T-cell (primary cell): ENCODE measurements around the gene SLC25A42. TPM values are rescaled to one million over a fixed set of nuclear protein-coding genes. Genes with fewer than 3 reads are reported as not detected.
"Not testable (repeated sequence)": the region's sequence is repeated elsewhere in the genome, so short reads cannot be mapped to it uniquely, and the experiment has no call there.

Experiments used
- ATAC-seq, 4 experiments: fragments of 200-7000 bp in 3 of 4; fragments of 150-1000 bp in 1 of 4; cut with Tn5 transposase; replicated peaks in 1 of 4; 1 replicate in 3 of 4; 2 replicates in 1 of 4; pipeline ENCODE4 v1.10.0; 2021; ENCODE audit warnings: moderate library complexity in 3 of 4, mild to moderate bottlenecking in 2 of 4, moderate number of reproducible peaks in 1 of 4
- CTCF ChIA-PET, 2 donors: fragments of 300-600 bp; sonication (Branson Sonifier 250); formaldehyde crosslinking; loops; one replicate each; lab custom pipeline; 2022; ENCODE audit warnings: antibody characterized with exemption in 2 of 2; lab: Charles Lee
- POLR2A ChIA-PET, 2 donors: fragments of 300-600 bp; sonication (Branson Sonifier 250); formaldehyde crosslinking; loops; one replicate each; lab custom pipeline; 2022; ENCODE audit warnings: antibody characterized with exemption in 2 of 2; lab: Charles Lee
- DNase-seq, 35 experiments: peaks; one replicate each; pipeline versions ENCODE4 v3.0.0 to v3.0.0-alpha.2; 2013 to 2023
- H3K27ac ChIP-seq: one replicate; pipeline ENCODE4 v1.5.1; 2013; ENCODE audit warnings: low read length
- H3K27me3 ChIP-seq, 2 experiments: replicated peaks in 1 of 2; 1 replicate in 1 of 2; 2 replicates in 1 of 2; pipeline versions ENCODE4 v1.6.1 to v1.7.0; 2013; ENCODE audit warnings: low read length in 1 of 2, mixed read lengths in 1 of 2; ENCODE audit not compliant: control insufficient read depth in 2 of 2, insufficient read depth in 2 of 2; ENCODE audit errors: extremely low read depth in 1 of 2
- H3K36me3 ChIP-seq, 2 donors: 1 replicate in 1 of 2; 2 replicates in 1 of 2; pipeline versions ENCODE4 v1.6.1 to v1.7.0; 2013; ENCODE audit warnings: low read length in 1 of 2; ENCODE audit not compliant: control insufficient read depth in 2 of 2, insufficient read depth in 1 of 2; ENCODE audit errors: extremely low read depth in 1 of 2
- H3K4me1 ChIP-seq, 2 experiments: 1 replicate in 1 of 2; 2 replicates in 1 of 2; pipeline versions ENCODE4 v1.6.1 to v1.7.0; 2013; ENCODE audit warnings: low read length in 2 of 2, mixed read lengths in 1 of 2; ENCODE audit not compliant: insufficient read depth in 2 of 2, control insufficient read depth in 1 of 2; ENCODE audit errors: extremely low read depth in 1 of 2
- H3K4me3 ChIP-seq, 2 donors: 1 replicate in 1 of 2; 2 replicates in 1 of 2; pipeline versions ENCODE4 v1.5.1 to v1.7.0; 2013; ENCODE audit warnings: mild to moderate bottlenecking in 2 of 2, low read length in 1 of 2, moderate library complexity in 1 of 2; ENCODE audit not compliant: control insufficient read depth in 1 of 2; ENCODE audit errors: extremely low read depth in 1 of 2
- H3K9me3 ChIP-seq: 2 replicates; pipeline ENCODE4 v1.7.0; 2013
- H3K27ac Mint-ChIP-seq, 2 donors: one replicate each; pipeline ENCODE4 v1.8.0; 2020 to 2021; ENCODE audit warnings: mild to moderate bottlenecking in 2 of 2, mixed read lengths in 2 of 2
- H3K27me3 Mint-ChIP-seq, 2 donors: one replicate each; pipeline ENCODE4 v1.8.0; 2021 to 2022; ENCODE audit warnings: mixed read lengths in 2 of 2
- H3K36me3 Mint-ChIP-seq: one replicate; pipeline ENCODE4 v1.8.0; 2021; ENCODE audit warnings: mixed read lengths
- H3K4me1 Mint-ChIP-seq, 3 donors: one replicate each; pipeline ENCODE4 v1.8.0; 2020 to 2022; ENCODE audit warnings: mixed read lengths in 3 of 3, mild to moderate bottlenecking in 1 of 3
- H3K4me3 Mint-ChIP-seq, 3 donors: one replicate each; pipeline ENCODE4 v1.8.0; 2020 to 2022; ENCODE audit warnings: mild to moderate bottlenecking in 3 of 3, mixed read lengths in 3 of 3, moderate library complexity in 3 of 3
- H3K9me3 Mint-ChIP-seq, 3 donors: one replicate each; pipeline ENCODE4 v1.8.0; 2020 to 2022; ENCODE audit warnings: mixed read lengths in 3 of 3
- WGBS: methylation state at CpG from one replicate; pipeline ENCODE4 v1.1.5; 2013; ENCODE audit warnings: missing lambda C conversion rate; ENCODE audit not compliant: insufficient coverage; 5-methylcytosine and 5-hydroxymethylcytosine counted together
- total RNA-seq, 35 experiments: library from RNA in 6 of 35; stranded (reverse) in 6 of 35; fragments of 120-200 nt in 1 of 35; gene quantifications; one replicate each; pipeline versions ENCODE4 v1.2.1 to v1.2.4 and lab custom pipeline; 2013 to 2026

The SLC25A42 gene
- total RNA-seq, 5 donors from 2014 or later (not counting 1 experiment from before 2014, with no cell fraction given), result 24.9 to 35.0 (median 30.5) TPM

- Histone ChIP-seq H3K4me3 (no peak overlapping the region), H3K36me3 (peaks cover 8 to 12% of the 10 kb centered on the region in 2 donors), H3K27me3 (no peaks in the 10 kb centered on the region), H3K27ac (no peak overlapping the region), H3K9me3 (no peaks in the 10 kb centered on the region), H3K4me1 (peaks cover 0 to 9% of the 10 kb centered on the region in 2 experiments)
- H3K4me3 Mint-ChIP-seq, result no peak overlapping the region
- H3K9me3 Mint-ChIP-seq, result no peaks in the 10 kb centered on the region
- no peaks in the 10 kb centered on the region for H3K27me3 Mint-ChIP-seq
- H3K4me1 Mint-ChIP-seq, result peaks cover 0 to 2% (median 0%) of the 10 kb centered on the region in 3 donors
- ChIA-PET CTCF (interaction anchor here (1.2 to 1.5 kb wide), 3 partner anchors 27 to 83 kb away, joined by 3 to 4 read pairs (median 4); no protein-coding TSS in a partner anchor), POLR2A (interaction anchor here in 1 of 2 donors (0.7 kb wide), 1 partner anchor 1035 kb away, joined by 4 read pairs; no protein-coding TSS in a partner anchor)
- H3K27ac Mint-ChIP-seq, result no peak overlapping the region
- WGBS, result 100% methylated on average over 4 of the region's 5 CpGs
- ATAC-seq (no peak), DNase-seq (no peak)
- peaks cover 8% of the 10 kb centered on the region for H3K36me3 Mint-ChIP-seq
Observed at GRCh38 chr19:19147344-19147743, 83.5 kb downstream of the SLC25A42 start.

- H3K4me1 Mint-ChIP-seq, H3K36me3 Mint-ChIP-seq, H3K4me1 ChIP-seq, H3K27me3 Mint-ChIP-seq, H3K4me3 Mint-ChIP-seq, POLR2A ChIA-PET, H3K27ac ChIP-seq, H3K27ac Mint-ChIP-seq, H3K9me3 ChIP-seq, H3K27me3 ChIP-seq, H3K4me3 ChIP-seq, DNase-seq, H3K9me3 Mint-ChIP-seq, ATAC-seq: not testable (repeated sequence)
- CTCF ChIA-PET, result interaction anchor here in 1 of 2 donors (1.2 kb wide), 1 partner anchor 32 kb away, joined by 3 read pairs; no protein-coding TSS in a partner anchor
- H3K36me3 ChIP-seq, result peaks cover 8 to 12% of the 10 kb centered on the region in 2 donors
- 100% methylated on average over 2 of the region's 8 CpGs for WGBS
Observed at GRCh38 chr19:19148504-19148903, 84.7 kb downstream of the SLC25A42 start.

GRCh38 chr19:19149435-19149834 is 85.6 kb downstream of the SLC25A42 start:
- Histone ChIP-seq H3K4me3 (no peak overlapping the region), H3K4me1 (peaks cover 0 to 9% of the 10 kb centered on the region in 2 experiments), H3K36me3 (peaks cover 8 to 12% of the 10 kb centered on the region in 2 donors), H3K27me3 (no peaks in the 10 kb centered on the region), H3K27ac (no peak overlapping the region), H3K9me3 (no peaks in the 10 kb centered on the region)
- H3K27me3 Mint-ChIP-seq, result no peaks in the 10 kb centered on the region
- H3K27ac Mint-ChIP-seq, result no peak overlapping the region
- ChIA-PET CTCF (no interaction called here), POLR2A (interaction anchor here in 1 of 2 donors (0.6 kb wide), 1 partner anchor 656 kb away, joined by 4 read pairs; no protein-coding TSS in a partner anchor)
- WGBS, result 100% methylated on average over 1 of the region's 2 CpGs
- ATAC-seq (no peak), DNase-seq (no peak)
- H3K4me3 Mint-ChIP-seq, result no peak overlapping the region
- H3K9me3 Mint-ChIP-seq, result no peaks in the 10 kb centered on the region
- peaks cover 8% of the 10 kb centered on the region for H3K36me3 Mint-ChIP-seq
- H3K4me1 Mint-ChIP-seq, result peaks cover 0 to 2% (median 0%) of the 10 kb centered on the region in 3 donors

- Mint-ChIP-seq H3K4me3 (no peak overlapping the region), H3K9me3 (no peaks in the 10 kb centered on the region), H3K27ac (no peak overlapping the region), H3K36me3 (peaks cover 20% of the 10 kb centered on the region), H3K4me1 (no peaks in the 10 kb centered on the region), H3K27me3 (no peaks in the 10 kb centered on the region)
- CTCF ChIA-PET, result no interaction called here
- no peak for DNase-seq
- no peaks in the 10 kb centered on the region for H3K9me3 ChIP-seq
- no peaks in the 10 kb centered on the region for H3K27me3 ChIP-seq
- H3K36me3 ChIP-seq, result peaks cover 13 to 15% of the 10 kb centered on the region in 2 donors
- H3K4me1 ChIP-seq, result peaks cover 0 to under 1% of the 10 kb centered on the region in 2 experiments
- WGBS, result 82% methylated on average over 5 of the region's 11 CpGs
- ATAC-seq, result no peak
- no peak overlapping the region for H3K4me3 ChIP-seq
- POLR2A ChIA-PET, result no interaction called here
- no peak overlapping the region for H3K27ac ChIP-seq
Observed at GRCh38 chr19:19151418-19151817, 87.6 kb downstream of the SLC25A42 start.

- 82% methylated on average over 12 of the region's 13 CpGs for WGBS
- no peak overlapping the region for H3K27ac Mint-ChIP-seq
- Histone ChIP-seq H3K36me3 (peaks cover 12% of the 10 kb centered on the region in 2 donors), H3K27me3 (no peaks in the 10 kb centered on the region), H3K27ac (no peak overlapping the region), H3K4me1 (no peaks in the 10 kb centered on the region), H3K9me3 (no peaks in the 10 kb centered on the region), H3K4me3 (no peak overlapping the region)
- no peaks in the 10 kb centered on the region for H3K4me1 Mint-ChIP-seq
- no peaks in the 10 kb centered on the region for H3K27me3 Mint-ChIP-seq
- no peak overlapping the region for H3K4me3 Mint-ChIP-seq
- CTCF ChIA-PET, result interaction anchor here in 1 of 2 donors (0.6 kb wide), 1 partner anchor 180 kb away, joined by 5 read pairs; no protein-coding TSS in a partner anchor
- H3K9me3 Mint-ChIP-seq, result no peaks in the 10 kb centered on the region
- DNase-seq (no peak), ATAC-seq (no peak)
- peaks cover 21% of the 10 kb centered on the region for H3K36me3 Mint-ChIP-seq
- POLR2A ChIA-PET, result no interaction called here
Observed at GRCh38 chr19:19152668-19153384, 89.0 kb downstream of the SLC25A42 start.

- H3K27me3 Mint-ChIP-seq, result no peaks in the 10 kb centered on the region
- DNase-seq (no peak), ATAC-seq (no peak)
- no peaks in the 10 kb centered on the region for H3K4me1 Mint-ChIP-seq
- H3K4me3 Mint-ChIP-seq, result no peak overlapping the region
- 100% methylated on average over 3 of the region's 6 CpGs for WGBS
- no peak overlapping the region for H3K27ac ChIP-seq
- CTCF ChIA-PET, result interaction anchor here in 1 of 2 donors (0.6 kb wide), 1 partner anchor 84 kb away, joined by 3 read pairs; no protein-coding TSS in a partner anchor
- H3K36me3 Mint-ChIP-seq, result peaks cover 23% of the 10 kb centered on the region
- no peak overlapping the region for H3K27ac Mint-ChIP-seq
- H3K4me3 ChIP-seq, result no peak overlapping the region
- POLR2A ChIA-PET, result no interaction called here
- H3K27me3 ChIP-seq, result no peaks in the 10 kb centered on the region
- H3K36me3 ChIP-seq, result peaks cover 3 to 4% of the 10 kb centered on the region in 2 donors
- no peaks in the 10 kb centered on the region for H3K9me3 ChIP-seq
- no peaks in the 10 kb centered on the region for H3K9me3 Mint-ChIP-seq
- no peaks in the 10 kb centered on the region for H3K4me1 ChIP-seq
Observed at GRCh38 chr19:19154768-19155494, 91.1 kb downstream of the SLC25A42 start.
